Cortex of kidney (tissue), 1 donor: ENCODE results near the gene HEATR9.
"Not testable (repeated sequence)": the region's sequence is repeated elsewhere in the genome, so short reads cannot be mapped to it uniquely, and the experiment has no call there.

Experiments used
- DNase-seq: peaks from one replicate; lab custom pipeline; 2025; lab: John Stamatoyannopoulos, UW

Gene HEATR9

GRCh38 chr17:35868737-35869136 is at the start of gene HEATR9:
Gene HEATR9, minus strand, starts transcription at chr17:35868891. Its CDS starts 149 bp downstream, at chr17:35868742.
- no peak for DNase-seq

- no peak for DNase-seq
Observed at GRCh38 chr17:35917519-35918213, 49.0 kb upstream of the HEATR9 start.

DNA sequence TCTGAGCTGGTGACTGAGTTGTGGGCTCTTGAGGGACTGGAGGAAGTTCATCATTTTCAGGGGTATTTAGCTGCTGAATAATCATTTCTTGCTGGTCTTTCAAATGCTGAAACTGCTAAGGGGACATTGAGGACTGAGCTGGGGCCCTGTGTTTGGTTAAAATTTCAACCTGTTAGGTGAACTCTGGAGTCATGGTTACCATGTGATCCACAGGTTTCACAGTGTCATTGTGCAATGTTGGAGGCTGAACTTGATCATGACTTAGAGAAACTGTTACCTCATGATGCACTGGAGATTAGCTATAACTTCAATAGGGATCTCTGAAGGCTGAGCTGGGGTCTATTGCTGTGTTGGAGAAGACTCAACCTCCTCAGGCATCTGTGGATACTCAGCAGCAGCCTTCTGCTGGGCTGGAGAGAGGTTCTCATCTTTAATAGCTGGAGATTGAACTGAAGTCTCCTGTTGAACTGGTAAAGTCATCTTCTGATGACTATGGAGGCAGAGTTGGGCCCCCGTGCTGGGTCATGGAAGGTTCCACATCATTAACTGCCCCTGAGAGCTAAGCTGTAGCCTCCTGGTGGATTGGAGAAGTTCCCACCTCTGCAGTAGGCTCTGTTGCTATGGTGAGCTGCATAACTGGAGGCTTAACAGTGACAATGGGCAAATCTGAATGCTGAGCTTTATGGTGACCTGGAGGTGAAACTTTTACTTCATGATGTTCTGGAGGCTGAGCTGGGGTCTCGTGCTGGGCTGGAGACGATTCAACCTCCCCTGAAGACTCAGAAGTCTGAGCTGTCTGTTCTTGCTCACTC is 46.7 kb upstream of the HEATR9 start:
- DNase-seq, result no peak

DNA sequence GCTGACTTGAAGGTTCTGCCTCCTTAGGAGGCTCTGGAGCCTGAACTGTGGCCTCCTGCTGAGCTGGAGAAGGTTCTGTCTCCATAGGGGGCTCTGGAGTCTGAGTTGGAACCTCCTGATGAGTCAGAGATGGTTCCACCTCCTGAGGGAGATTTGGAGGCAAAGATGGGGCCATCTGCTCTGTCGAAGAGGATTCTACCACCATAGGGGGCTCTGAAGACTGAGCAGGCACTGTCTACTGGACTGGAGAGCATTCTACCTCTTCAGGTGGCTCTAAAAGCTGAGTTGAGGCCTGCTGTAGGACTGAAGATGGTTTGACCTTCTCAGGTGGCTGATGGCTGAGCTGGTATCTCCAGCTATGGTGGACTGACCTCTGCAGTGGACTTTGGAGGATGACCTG is 45.7 kb upstream of the HEATR9 start:
- DNase-seq, result no peak

DNA sequence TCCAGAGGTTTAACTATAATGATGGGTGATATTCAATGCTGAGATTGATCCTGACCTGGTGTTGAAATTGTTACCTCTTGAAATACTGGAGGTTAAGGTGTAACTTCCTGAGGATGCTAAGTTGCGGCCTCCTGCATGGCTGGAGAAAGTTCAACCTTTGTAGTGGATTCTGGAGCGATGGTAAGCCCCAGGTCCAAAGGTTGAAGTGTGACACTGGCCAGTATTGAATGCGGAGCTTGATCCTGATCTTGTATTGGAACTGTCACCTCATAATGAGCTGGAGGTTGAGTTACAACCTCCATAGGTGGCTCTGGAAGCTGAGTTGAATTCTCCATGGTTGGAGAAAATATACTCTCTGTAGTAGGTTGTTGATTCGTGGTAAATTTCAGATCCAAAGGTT is 44.9 kb upstream of the HEATR9 start:
- DNase-seq, result no peak

GRCh38 chr17:35912942-35913341 is 44.3 kb upstream of the HEATR9 start:
- DNase-seq, result no peak

DNA sequence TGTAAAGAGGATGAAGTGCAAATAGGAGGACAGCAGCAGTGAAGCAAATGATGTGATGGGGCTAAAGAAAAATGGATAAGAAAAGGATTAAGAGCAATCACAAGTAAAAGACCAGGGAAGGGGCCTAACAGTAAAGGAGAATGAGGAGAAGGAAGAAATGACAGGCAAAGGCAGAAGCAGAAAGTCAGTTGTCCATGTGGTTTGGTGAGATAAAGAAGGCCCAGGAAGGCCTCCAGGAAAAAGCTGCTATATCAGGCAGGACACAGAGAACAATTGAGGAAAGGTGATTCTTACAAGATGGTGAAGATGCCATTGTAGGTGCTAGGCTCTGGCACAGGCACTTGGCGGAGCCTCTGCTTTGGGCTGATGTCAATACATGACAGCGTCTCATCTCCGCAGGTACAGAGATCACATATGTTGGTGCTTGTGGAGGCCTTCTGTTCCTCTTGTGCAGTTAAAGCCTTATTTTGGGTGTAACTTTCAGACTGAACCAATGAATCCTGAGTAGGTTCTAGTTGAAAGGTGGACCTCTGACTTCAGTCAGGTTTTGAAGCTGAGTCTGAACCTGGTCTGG is 43.7 kb upstream of the HEATR9 start:
- DNase-seq, result no peak

DNA sequence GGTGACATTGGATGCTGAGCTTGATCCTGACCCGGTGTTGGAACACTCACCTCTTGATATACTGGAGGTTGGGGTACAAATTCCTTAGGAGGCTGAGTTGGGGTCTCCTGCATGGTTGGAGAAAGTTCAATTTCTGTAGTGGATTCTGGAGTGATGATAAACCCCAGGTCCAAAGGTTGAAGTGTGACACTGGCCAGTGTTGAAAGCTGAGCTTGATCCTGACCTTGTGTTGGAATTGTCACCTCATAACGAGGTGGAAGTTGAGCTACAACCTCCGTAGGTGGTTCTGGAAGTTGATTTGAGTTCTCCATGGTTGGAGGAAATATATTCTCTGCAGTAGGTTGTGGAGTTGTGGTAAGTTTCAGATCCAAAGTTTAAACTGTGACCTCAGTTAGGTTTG is 40.7 kb upstream of the HEATR9 start:
- no peak for DNase-seq

GRCh38 chr17:35907691-35908090 is 39.0 kb upstream of the HEATR9 start:
- DNase-seq, result no peak

GRCh38 chr17:35906926-35907637 is 38.4 kb upstream of the HEATR9 start:
- DNase-seq, result no peak

- DNase-seq, result no peak
Observed at GRCh38 chr17:35906191-35906925, 37.7 kb upstream of the HEATR9 start.

GRCh38 chr17:35903451-35903850 is 34.8 kb upstream of the HEATR9 start:
- no peak for DNase-seq

- DNase-seq, result no peak
Observed at GRCh38 chr17:35901631-35902175, 33.0 kb upstream of the HEATR9 start.

DNA sequence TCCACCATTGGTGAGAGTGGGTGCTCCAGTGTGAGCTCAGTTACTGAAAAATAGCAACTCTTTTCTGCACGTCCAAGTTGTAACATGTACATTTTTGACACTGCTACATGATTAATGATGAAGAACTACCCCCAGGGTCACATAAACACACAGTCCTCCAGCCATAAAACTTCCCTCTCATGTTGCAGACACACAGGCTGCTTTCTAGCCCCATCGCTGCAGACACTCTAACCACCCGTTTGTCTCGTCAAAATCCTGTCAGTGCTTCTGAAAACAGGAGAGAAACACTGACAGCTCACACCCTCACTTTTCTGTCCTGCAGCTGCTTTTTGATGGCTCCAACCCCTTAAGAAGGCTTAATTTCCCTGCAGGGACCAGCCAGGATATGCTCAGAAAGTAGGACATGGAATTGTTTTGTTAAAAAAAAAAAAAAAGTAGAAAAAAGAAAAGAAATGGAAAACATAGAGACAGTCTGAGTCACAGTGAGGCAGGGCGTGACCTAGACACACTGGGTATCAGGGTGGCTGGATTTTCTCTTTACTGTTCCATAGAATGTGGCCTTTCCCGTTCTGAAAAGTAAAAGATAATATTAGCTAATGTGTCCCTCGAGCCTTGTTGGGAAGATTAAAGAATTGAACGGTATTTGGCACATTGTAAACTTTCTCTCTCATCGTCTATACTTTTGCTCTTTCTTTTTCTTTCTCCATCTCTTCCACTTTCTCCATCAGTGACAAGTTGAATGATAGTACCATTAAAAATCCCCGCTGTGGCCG is 32.2 kb upstream of the HEATR9 start:
- DNase-seq, result no peak

GRCh38 chr17:35900280-35900679 is 31.6 kb upstream of the HEATR9 start:
- no peak for DNase-seq

GRCh38 chr17:35898283-35899070 is 29.8 kb upstream of the HEATR9 start:
- no peak for DNase-seq

- DNase-seq, result not testable (repeated sequence)
Observed at GRCh38 chr17:35897772-35898171, 29.1 kb upstream of the HEATR9 start.

DNA sequence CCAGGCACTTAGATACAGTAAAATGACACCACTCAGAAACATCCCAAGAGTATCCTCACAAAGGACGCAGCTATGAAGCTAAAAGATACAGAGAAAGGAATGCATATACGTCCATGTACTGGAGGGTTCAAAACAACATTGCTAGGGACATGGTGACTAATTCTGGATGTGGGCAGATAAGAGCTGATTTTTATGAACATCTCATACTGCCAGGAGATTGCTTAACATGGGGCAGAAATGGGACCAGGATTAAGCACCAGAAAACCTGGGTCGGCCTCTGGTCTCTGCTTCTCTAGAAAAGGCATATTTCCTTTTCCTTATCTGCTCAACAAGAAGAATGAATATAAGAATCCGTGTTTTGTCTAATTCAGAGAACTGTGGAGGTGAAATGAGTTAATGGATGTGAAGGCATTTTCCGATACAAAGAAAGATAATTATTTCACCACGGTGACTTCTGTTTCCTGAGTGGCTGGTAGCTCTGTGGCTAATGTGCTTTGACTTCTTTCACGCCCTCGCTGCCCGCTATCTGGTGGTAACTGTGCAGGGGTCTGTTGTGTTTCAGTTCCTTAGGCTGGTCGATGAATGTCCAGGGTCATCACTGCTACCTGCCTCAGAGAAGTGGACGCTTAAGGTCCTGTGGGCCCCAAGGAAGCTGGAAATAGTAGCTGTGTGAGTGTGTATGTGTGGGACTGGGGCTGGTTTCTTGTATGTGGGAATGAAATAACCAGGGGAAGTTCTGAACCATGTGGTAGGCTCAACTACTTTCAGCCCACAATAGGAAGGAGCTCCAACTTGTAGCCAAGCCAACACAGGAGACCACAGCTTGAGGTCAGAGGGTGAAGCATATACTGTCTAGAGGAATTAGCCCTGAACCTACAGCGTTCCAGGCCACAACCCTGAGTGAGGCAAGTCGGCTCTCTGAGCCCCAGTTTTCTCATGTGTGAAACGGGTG is 27.2 kb upstream of the HEATR9 start:
- DNase-seq, result no peak

- no peak for DNase-seq
Observed at GRCh38 chr17:35894206-35894605, 25.5 kb upstream of the HEATR9 start.
